Erythroblast (primary cell): ENCODE data around the gene B4GALNT3.

Source experiments
- GATA1 ChIP-seq: IDR thresholded peaks from 2 replicates; pipeline ENCODE4 v1.6.1; 2011; ENCODE audit warnings: low read depth, mild to moderate bottlenecking, control low read depth, low read length, moderate library complexity
- POLR2A ChIP-seq: IDR thresholded peaks from 2 replicates; pipeline ENCODE4 v1.6.1; 2011; ENCODE audit warnings: mild to moderate bottlenecking, low read length

GRCh38 chr12:558580-558979, 98.8 kb downstream of the B4GALNT3 start:
- no peak for TF ChIP-seq POLR2A
- TF ChIP-seq GATA1, result no peak
